Right lobe of liver (tissue), 4 donors: ENCODE data around the gene RGS6.

Experiments used
- CTCF ChIP-seq, 4 donors: fragments of 200-600 bp in 3 of 4; fragments of 450-650 bp in 1 of 4; IDR thresholded peaks; one replicate each; pipeline versions ENCODE4 v1.5.1 to v1.8.0; 2016 to 2022; ENCODE audit warnings: antibody characterized with exemption in 4 of 4, mild to moderate bottlenecking in 2 of 4
- POLR2A ChIP-seq: fragments of 450-650 bp; IDR thresholded peaks from one replicate; pipeline ENCODE4 v1.6.1; 2017; ENCODE audit warnings: antibody characterized with exemption, mild to moderate bottlenecking
- donor health status: DM: no; HTN: no; CAD: no.
- donor health status: DM: no; HTN: no; CAD: no.
- donor health status: DM: no; HTN: yes; CAD: no.

DNA sequence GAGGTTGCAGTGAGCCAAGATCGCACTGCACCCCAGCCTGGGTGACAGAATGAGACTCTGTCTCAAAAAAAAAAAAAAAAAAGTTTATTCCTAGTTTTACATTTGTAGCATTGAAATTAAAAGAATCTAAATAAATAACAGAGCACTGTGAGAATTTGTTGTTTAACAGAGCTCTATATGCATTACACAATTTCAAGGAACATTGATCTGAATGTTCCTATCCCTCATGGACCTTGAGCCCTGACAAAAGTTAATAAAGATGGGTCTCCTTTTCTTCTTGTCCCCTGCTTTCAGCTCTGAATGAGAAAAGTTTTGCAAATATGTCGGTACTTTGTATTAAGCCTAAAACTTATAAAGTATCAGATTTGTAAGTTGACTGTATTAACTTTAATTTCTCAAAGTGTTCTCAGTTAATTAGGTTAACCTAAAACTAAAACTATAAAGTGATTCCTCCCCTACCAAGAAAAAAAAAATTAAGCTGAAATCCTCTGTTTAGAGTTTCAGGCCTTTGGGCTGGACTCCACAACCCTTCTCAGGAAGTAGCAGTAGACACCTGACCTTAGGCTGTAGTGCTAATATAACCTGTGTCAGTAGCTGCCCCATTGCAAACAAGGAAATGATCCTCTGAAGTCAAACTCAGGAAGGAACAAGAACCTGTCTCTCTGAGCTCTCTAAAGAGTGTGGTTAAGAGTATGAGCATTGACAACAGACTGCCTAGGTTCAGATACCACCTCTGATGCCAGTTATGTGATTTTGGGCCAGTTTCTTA is 484.0 kb downstream of the RGS6 start:
- TF ChIP-seq CTCF (IDR thresholded peaks at IDR 0.05) (no peak), POLR2A (no peak)
